Glomerular endothelial cell (primary cell): Measurements from ENCODE around the gene ADAMTS6. TPM values are rescaled to one million over a fixed set of nuclear protein-coding genes. Genes with fewer than 3 reads are reported as not detected.
"Not testable (repeated sequence)": the region's sequence is repeated elsewhere in the genome, so short reads cannot be mapped to it uniquely, and the experiment has no call there.

Experiments
- DNase-seq: peaks from one replicate; pipeline ENCODE4 v3.0.0-alpha.2; 2011; ENCODE audit warnings: low read depth, low spot score; ENCODE audit errors: extremely low read depth
- total RNA-seq: library from RNA; depleted of rRNA; stranded (reverse); fragments of >200 nt; gene quantifications from 2 replicates; pipeline ENCODE4 v1.2.3, GENCODE V29; 2015

The ADAMTS6 gene
- total RNA-seq, 1 donor from 2014 or later = 27.2 TPM

DNA sequence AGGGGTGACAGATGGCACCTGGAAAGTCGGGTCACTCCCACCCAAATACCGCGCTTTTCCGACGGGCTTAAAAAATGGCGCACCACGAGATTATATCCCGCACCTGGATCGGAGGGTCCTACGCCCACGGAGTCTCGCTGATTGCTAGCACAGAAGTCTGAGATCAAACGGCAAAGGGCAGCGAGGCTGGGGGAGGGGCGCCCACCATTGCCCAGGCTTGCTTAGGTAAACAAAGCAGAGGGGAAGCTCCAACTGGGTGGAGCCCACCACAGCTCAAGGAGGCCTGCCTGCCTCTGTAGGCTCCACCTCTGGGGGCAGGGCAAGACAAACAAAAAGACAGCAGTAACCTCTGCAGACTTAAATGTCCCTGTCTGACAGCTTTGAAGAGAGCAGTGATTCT lies 111.2 kb downstream of the ADAMTS6 start:
- DNase-seq = not testable (repeated sequence)

DNA sequence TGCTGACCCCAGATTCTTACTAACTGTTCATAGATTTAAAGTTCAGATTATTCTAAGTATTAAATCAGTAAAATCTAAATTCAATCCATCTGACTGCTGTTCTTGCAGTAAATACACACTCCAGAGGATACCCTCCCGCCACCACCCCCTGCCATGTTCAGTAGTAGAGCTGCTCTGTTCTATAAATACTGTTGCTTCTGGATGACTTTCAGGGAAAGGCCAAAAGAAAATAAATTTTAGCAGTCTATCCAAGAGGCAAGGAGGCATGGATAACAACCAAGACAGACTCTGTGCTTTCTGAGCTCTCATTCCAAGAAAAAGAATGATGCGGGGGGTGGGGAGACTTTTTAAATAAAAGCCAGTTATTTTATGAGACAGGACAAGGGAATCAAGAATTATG lies 115.1 kb downstream of the ADAMTS6 start:
- no peak for DNase-seq

DNA sequence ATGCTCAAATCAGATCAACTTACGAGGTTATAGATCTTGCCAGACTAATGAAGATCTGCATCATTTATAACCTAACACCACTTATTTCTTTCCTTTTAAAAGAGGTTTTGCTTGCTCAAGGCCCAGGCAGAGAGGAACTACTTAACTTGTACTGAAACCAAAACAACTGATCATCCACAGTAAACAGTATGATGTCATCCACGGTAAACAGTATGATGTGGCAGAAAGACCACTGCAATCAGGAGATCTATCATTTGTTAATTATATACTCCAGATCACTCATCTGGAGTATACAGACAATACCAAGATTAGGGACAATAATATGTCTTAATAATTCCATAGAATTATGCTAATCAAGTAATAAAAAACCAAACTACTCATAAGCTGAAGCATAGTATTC lies 116.8 kb downstream of the ADAMTS6 start:
- no peak for DNase-seq

DNA sequence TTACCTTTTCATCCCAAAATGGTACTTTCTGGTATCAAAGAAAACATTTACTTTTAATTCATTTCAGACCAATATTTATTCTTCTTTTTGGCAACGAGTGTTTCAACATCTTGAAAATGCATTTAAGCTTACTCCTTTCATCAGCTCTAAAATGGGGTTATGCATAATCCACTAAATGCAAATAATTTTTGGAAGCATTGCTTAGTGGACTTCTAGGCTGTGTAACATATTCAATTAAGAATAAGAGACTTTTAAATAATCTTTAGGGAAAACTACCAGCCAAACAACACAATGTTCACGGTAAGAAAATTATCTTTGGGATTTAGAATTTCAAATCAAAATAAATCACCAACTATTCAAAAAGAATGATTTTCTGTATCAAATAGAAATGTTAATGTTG lies 118.2 kb downstream of the ADAMTS6 start:
- DNase-seq = no peak

DNA sequence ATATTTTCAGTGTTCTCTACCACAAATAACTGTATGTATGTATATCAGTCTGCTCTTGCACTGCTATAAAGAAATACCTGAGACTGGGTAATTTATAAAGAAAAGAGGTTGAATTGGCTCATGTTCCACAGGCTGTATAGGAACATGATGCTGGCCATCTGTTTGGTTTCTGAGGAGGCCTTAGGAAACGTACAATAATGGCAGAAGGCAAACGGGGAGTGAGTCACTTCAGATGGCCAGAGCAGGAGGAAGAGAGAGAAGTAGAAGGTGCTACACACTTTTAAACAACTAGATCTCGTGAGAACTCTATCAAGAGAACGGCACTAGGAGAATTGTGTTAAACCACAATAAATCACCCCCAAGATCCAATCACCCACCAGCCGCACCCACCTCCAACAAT lies 121.7 kb downstream of the ADAMTS6 start:
- peak; percentile 12 for DNase-seq

DNA sequence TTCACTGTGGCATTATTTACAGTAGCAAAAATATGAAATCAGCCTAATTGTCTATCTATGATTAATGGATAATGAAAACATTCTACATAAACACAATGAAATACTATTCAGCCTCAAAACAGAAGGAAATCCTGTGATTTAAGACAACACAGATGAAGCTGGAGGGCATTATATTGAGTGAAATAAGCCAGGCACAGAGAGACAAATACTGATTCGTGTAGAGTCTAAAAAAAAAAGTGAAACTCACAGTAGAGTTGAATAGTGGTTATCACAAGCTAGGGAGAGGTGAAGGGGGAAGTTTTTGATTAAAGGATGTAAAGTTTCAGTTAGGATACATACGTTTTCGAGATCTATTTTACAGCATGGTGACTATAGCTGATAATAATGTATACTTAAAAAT lies 122.2 kb downstream of the ADAMTS6 start:
- DNase-seq = peak; percentile 9

DNA sequence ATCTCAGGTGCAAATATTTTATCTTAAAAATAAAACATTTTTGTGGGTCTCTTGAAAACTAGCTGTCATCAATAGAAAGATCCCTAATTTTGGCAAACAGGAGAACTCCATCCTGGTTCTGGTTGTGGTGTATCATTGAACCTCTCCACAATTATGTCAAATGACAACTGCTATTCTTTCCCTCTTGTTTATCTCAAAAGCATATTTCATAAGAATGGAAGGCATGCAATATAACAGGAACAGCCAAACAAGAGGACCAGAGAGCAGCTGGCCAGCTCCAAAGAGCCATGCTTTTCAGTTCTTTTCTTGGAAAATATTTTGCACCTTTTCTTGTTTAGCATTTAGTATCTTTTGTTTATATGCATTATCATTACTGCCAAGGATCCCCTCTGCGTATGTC lies 125.4 kb downstream of the ADAMTS6 start:
- DNase-seq = no peak

DNA sequence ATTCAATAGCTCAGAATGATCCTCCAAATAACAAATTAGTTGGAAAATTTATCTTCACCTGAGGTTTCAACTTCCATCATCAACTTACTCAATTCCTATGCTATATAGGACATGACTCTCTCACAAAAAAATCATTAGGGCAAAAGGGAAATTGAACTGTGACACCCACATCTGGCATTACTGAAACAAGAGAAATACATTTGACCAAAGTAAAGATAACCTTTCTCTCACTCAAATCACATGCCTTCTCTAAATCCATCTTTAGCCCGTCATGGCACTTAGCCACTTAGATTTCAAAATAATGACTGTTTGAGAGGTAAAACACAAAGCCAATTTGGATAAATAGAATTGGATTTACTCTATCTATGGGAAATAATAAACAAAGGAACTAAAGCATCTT lies 126.4 kb downstream of the ADAMTS6 start:
- no peak for DNase-seq

DNA sequence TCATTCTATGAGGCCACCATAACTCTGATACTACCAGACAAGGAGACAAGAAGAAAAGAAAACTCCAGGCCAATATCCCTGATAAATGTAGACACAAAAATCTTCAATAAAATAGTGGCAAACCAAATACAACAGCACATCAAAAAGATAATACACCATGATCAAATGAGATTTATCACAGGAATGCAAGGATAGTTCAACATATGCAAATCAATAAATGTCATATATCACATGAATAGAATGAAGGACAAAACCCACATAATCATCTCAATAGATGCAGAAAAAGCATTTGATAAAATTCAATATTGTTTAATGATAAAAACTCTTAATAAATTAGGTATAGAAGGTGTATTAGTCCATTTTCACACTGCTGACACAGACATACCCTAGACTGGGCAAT lies 139.9 kb downstream of the ADAMTS6 start:
- DNase-seq = no peak

DNA sequence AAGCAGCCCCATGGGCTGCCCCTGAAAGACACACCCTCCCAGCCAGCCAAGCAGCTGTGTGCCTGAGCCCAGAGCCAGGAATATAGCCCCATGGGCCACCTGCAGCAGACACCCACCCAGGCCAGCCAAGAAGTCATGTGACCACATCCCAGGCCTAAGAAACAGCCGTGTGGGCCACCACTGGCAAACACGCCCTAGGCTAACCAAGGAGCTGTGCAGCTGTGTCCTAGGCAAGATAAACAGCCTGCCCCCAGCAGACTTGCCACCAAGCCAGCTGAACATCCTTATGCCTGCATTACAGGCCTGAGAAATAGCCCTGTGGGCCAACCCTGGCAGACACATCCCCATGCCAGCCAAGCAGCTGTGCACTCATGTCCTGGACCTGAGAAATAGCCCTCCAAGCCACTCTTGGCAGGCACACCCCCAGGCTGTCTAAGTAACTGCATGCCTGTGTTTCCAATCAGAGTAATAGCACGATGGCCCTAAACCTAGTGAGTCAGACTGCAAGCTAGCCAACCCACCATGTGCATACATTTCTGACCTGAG lies 143.0 kb downstream of the ADAMTS6 start:
- DNase-seq = no peak

DNA sequence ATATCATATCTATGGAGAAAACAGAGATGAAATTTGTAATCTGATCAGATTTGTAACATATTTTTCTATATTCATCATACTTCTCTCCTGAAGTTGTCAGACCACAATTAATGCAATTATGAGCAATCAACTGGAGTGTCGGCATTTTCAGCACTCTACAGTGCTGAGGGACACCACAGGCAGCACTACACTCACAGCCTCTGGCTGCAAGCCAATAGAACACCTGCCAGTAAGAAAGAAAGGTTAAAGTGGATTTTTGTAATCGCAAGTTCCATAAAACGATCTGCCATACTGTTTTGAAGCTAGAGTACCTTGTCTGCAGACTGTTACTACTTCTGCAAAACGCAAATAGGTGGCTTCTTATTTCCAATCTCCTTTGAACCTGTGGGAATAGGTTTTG lies 147.6 kb downstream of the ADAMTS6 start:
- DNase-seq = no peak

DNA sequence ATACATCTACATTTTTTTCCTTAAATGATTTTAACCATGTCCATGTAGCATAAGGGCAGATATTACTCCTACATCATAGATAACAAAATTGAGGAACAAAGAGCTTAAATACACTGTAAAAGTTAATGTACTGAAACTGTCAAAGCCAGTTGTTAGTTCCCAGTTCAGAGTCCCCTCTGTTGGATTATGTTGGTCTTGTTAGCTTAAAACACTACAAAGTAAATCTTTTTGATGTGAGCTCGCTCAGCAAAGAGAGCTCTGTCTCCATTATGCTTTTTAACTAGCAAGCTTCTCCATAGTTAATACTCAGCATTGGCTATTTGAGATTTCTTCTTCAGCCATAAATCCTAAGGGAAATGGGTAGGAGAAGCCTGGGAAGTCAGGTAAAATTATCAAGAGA lies 149.1 kb downstream of the ADAMTS6 start:
- DNase-seq = no peak

DNA sequence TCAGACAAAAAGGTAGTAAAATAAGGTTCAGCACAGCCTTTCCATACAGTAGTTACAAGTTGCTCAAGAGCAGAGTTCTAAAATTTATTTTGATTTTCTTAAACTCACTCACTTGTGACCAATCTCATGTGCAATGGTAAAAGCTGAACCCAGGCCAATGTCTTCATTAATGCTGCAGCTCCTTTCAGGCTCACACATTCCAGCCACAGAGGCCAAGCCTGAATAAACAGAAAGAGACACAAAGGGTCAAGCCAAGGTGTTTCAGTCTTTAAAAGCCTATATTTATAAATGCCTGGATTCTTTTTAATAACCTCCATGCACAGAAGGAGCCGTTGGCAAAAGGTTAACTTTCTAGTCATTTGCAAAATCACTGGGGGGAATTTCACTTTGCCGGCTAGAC lies 152.5 kb downstream of the ADAMTS6 start:
- DNase-seq = no peak

DNA sequence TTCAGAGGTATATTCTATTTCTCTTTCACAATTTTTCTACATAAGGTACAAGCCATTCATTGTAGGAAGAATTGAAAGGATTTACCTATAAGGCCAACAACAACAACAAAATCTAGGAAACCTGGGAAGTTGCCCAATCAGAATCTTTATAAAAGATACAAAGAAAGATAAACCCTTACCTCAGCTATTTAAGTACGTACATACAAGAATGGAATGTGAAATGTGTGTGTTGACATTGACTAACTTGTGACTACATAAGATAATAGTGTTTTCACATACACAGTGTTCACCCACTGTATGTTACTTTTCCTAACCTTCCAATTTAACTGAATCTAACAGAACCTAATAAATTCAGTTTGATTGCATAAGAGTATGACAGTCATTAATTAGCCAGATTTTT lies 154.1 kb downstream of the ADAMTS6 start:
- DNase-seq = no peak

DNA sequence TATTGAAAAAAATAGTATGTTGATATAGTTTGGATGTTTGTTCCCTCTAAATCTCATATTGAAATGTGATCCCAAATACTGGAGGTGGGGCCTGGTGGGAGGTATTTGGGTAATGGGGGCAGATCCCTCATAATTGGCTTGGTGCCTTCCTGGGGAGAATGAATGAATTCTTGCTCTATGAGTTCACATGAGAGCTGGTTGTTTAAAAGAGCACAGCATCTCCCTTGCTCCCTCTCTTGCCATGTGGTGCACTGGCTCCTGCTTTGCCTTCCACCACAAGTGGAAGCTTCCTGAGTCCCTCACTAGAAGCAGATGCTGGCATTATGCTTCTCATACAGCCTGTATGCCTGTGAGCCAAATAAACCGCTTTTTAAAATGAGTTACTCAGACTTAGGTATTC lies 154.8 kb downstream of the ADAMTS6 start:
- DNase-seq = no peak

DNA sequence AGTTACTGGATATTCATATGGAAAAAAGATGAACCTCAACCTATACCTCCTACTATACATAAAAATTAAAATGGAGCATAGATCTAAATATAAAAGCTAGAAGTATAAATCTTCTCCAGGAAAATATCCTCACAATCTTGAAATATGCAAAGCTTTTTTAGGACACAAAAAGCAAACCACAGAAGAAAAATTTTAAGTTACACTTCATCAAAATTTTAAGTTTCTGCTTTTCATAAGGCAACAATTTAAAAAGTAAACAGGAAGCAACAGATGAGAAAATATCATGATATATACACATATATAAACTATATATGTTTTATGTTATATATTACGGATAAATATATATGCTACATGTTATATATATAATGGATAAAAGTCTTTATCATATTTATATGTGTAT lies 157.5 kb downstream of the ADAMTS6 start:
- no peak for DNase-seq

DNA sequence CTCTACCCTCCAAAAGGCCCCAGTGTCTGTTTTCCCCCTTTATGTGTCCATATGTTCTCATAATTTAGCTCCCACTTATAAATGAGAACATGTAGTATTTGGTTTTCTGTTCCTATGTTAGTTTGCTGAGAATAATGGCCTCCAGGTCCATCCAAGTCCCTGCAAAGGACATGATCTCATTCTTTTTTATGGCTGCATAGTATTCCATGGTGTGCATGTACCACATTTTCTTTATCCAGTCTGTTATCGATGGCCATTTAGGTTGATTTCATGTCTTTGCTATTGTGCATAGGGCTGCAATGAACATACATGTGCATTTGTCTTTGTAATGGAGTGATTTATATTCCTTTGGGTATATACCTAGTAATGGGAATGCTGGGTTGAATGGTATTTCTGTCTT lies 161.0 kb downstream of the ADAMTS6 start:
- DNase-seq = not testable (repeated sequence)

DNA sequence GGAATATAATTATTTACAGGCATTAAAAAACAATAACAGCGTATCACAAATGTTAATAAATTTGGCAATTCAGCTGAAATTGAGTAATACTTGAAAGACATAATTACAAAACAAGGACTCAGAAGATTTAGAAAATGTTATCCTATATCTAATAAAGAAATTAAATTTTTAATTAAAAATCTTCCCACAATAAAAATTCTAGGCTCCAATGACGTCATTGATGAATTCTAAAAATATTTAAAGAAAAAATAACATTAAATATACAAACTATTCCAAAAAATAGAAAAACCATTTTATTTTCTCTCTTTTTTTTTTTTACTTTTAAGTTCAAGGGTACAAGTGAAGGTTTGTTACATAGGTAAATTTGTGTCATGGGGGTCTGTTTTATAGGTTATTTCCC lies 161.5 kb downstream of the ADAMTS6 start:
- no peak for DNase-seq

DNA sequence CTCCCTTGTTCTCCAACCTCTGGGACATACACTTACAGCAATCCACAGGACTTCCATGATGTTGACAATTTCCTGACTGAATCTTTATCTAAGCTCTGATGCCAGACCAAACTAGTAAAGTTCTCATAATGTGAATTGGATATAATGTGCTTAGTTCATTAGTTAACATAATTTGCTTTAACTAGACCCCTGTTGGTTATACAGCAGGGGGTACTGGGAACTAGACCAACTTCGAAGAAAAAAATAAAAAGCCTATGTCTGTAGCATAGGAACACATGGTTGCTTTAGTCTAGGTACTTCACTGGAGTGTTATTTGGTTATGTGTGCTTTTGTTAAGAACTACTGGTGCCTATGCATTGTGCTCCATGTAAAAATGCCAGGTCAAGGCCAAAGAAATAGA lies 173.8 kb downstream of the ADAMTS6 start:
- DNase-seq = no peak

DNA sequence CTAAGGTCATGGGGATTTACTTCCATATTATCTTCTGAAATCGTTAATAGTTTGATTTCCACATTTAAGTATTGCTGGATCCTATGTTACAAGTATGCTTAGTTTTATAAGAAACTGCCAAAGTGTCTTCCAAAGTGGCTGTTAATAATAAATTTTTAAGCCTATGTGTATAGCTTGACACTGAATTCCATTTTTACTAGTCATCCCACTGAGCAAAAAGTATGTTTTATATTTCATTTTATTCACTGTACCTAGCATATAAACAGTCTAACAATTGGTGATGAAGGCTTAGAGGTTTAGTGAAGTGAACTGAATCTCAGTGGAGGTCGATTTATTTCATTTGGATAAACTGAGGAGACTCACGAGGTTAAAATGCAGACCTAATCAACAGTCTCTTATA lies 174.6 kb downstream of the ADAMTS6 start:
- no peak for DNase-seq

DNA sequence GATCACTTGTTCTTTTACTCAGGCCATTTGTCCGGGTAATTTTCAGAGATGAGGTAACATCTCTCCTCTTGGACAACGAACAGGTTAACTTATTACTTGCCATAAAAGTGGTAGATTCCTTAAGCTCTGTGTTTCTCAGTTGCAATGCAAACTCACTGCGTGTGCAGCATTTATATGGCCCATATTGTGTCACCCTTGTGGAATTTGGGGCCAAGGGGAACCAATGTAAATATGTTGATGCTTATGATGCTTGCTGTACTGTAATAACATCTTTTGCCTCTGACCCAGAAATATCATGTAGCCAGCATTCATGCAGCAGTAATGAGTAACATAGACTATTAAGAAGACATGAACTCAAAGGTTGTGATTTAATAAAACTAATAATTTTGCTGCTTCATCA lies 175.8 kb downstream of the ADAMTS6 start:
- DNase-seq = no peak

DNA sequence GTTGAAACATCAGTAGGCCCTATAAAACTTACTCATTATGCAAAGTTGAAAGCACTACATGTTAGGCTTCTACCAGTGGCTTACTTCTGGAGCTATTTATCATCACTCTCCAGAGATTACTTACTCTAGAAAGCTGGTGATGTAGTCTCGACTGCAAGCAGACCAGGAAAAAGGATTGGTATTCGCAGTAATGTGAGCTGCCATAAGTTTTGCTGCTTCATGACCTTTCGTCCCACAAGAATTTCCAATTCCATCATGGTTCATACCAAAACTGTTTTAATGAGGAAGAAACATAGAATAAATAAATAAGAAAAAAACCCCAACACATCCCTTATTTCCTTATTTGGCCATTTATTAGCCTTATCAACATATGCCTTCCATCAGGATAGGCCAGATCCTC lies 181.9 kb downstream of the ADAMTS6 start:
- DNase-seq = no peak

DNA sequence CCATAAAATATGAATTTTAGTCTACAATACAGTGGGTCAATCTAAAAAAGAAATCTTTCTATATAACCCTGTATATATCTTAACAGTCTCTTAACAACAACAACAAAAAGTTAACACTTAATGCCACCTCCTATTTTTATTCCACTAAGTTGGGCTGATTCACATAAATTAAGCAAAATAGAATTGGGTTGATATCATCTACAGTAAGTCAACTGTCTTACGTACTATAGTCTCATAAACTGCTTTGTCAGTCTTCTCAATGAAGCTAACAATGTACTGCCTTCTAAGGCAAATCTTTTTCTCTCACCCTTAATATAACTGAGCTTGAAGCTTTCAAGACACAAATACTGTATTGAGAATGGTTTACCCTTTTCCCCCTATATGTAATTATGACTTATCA lies 185.7 kb downstream of the ADAMTS6 start:
- no peak for DNase-seq

DNA sequence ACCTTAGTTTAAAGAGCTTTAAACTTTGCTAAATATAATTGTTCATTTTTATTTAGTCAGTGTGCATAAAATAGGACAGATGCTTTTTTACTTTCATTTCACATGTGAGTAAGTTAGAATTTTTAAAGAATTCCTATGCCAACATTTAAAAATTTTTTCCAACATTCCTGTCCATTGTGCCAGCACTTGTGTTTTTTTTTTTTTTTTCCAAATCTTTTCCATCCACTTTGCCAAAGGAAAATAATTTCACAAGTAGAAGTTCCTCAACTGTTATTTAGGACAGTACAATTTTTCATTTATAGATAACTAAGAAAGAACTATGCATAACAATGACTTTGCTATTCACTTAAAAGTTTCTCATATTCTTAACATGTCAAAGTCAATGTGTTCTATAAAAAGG lies 189.5 kb downstream of the ADAMTS6 start:
- no peak for DNase-seq
